Measurements from ENCODE around the gene EXOSC5.
"Not testable (repeated sequence)": the region's sequence is repeated elsewhere in the genome, so short reads cannot be mapped to it uniquely, and the experiment has no call there.

Gene EXOSC5

DNA sequence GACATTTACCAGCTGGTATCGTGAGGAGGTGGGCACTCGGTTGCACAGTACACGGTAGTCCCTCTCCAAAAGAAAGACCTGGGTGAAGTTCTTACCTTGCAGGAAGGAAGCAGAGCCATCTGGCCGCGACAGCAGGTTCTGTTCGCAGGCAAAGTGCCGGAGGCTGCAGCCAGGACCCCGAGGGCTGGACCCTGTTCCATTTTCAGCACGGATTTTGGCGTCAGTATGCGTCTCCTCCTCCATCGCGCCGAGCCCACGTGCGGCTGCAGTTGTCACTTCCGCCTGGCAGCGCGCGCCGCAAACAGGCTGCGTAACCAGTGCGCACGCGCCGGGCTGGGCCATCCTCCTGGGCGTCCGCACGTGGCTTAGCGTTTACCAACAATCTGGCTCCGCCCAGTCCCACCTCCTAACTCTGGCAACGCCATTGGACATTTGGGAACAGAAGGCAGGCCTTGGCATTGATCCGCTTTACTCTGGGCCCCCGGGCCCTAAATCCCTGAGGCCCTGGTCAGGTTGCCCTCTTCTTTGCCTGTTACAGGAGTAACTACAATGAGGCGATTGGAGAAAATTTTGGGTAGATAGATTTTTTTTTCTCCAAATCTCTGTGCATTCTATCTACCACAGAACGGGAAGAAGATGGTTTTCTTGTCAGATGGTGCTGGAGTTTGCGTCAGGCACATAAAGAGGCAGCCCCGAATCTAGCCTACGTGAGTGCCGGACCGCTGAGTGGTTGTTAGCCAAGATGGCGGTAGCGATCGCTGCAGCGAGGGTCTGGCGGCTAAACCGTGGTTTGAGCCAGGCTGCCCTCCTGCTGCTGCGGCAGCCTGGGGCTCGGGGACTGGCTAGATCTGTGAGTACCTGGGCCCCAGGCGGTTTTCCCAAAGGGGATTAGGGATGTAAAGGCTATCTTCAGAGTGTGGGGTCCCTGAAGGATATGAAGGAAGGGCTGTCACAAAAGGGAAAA, at the start of gene EXOSC5, which contains the start of gene BCKDHA:
EXOSC5 (minus strand) TSS at position 274 of the 964 bp plus-strand sequence; CDS start at position 243, 31 bp downstream.
BCKDHA (plus strand) TSS at position 733 of the 964 bp plus-strand sequence; CDS start at position 743, 10 bp downstream.
- peak; percentile 100 for DNase-seq

DNA sequence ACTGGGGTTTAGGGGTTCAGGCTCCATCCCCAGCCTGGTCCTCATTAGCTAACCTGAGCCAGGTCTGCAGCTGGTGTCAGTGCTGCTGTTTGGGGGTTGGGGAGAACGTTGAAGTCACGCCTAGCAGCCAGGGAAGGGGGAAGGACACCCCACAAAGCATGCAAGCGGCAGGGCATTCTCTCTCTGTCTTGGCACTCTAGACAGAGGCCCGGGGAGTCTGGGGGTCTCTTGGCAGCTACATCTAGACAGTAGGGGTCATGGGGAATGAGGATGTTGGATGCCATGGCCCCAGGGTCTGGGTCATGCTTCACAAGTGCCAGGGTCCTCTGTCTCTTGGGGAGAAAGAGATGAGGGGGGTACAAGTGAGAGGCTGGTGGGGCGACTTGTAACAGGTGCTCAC, 48.4 kb upstream of the EXOSC5 start:
- no peak for DNase-seq

DNA sequence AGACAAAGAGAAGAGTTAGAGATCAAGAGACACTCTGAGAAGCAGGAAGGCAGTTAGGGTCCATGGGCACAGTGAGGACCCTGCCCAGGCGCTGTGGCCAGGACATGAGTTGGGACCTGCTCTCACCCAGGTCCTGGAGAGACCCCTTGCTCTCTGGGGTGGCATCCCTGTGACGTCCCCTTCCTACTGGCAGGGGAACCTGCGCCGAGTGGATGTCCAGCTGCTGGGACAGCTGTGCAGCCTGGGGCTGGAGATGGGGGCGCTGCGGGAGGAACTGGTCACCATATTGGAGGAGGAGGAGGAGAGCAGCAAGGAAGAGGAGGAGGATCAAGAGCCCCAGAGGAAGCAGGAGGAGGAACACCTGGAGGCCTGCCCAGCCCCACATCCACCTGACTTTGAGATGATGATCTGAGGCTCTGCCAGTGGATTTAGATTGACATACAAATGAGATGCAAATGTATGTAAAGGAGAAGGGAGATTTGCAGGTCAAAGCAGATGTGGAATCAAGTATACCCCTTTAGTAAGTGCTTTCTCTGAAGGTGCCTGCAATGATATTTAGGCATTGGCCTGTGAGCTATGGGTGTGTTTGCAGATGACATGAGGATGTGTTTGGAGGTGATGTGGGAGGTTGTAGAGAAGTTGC, 46.8 kb upstream of the EXOSC5 start:
- no peak for DNase-seq

DNA sequence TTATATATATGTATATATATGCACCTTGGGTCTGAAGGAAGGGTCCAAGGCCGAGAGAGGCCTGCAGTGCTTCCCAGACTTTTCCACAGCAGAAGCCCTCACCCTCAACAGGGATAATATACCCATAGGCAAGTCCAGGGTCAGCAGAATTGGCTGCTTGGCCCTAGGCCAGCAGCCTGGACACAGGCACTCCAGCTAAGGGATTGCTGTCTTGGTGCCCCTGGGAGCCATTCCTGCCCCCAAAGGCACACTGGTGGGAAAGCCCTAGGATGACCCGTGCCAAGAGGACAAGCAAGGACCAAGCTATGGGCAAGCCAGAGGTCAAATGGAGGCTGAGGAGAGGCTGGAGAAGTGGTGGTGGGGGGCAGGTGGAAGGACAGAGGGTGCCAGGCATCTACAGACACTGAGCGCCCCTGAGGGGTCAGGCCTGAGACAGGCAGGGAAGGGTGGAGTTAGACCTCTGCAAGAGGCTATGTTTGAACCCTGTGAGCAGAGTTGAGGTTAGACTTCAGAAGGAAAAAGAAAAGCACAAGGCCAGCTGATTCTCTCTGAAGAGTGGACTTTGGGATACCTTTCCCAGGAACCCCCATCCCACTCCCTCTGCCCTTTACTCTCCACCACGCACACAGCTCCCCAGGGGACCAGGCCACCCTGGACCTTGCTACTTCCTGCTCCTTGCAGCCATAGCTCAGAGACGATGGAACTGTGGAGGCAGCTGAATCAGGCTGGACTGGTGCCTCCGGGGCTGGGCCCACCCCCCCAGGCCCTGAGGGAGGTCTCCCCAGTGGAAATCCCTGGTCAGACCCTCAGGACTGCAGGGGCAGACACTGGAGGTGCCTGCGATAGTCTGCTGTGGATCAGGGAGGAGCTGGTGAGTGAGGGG, 45.6 kb upstream of the EXOSC5 start, which contains the start of gene ERICH4:
ERICH4 (plus strand) TSS at position 684 of the 883 bp plus-strand sequence; CDS start at position 698, 14 bp downstream.
- DNase-seq: no peak

DNA sequence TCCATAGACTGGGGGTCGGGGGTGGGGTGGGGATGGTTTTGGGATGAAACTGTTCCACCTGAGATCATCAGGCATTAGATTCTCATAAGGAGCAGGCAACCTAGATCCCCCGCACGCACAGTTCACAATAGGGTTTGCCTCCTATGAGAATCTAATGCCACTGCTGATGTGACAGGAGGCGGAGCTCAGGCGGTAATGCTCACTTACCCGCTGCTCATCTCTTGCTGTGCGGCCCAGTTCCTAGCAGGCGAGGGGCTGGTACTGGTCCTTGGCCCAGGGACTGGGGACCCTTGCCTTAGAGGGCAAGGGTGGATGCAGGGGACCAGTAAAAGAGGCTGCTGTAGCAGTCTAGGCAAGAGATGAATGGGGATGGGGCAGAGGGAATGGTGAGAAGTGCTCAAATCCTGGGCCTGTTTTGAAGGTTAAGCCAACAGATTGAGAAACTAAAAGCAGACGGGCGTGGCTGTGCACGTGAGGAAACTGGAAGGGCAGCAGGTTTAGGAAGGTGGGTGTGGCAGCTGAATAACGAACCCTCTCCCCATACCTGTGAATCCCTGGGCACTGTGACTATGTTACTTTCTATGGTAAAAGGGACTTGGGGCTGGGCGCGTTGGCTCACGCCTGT, 44.3 kb upstream of the EXOSC5 start:
- no peak for DNase-seq

DNA sequence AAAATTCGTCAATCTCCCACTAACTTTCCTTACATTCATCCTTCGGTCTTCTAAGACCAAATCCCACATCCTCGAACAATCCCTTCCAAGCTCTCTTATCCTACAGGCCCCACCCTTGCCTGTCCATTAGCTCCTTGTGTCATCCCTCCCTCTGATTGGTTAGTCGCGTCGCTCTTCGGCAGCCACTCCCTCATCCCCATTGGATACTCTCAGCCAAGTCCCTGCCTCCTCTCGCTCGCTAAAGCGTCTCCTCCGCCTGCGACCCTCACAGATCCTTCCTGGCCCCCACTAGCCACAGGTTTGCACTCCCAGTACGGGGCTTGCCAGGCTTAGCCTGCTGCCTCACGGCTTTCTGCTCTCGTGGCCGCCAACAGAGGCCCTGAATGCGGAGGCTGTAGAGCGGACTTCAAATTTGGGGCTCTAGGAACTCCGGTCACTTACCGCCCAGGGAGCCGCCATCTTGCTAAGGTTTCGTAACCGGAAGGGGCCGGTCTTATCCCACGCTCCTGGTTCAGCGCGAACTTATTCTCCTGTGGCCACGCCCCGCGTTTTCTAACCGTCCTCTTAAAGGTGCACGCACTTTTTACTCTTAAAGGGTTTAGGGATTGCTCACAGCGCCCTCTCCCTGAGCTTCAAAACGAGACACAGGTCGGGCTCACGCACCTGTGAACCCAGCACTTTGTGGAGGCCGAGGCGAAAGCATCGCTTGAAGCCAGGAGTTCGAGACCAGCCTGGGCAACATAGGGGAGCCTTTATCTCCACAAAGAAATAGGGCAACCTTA, 42.5 kb upstream of the EXOSC5 start, which contains the start of gene DMAC2:
DMAC2 (minus strand) TSS at position 472 of the 782 bp plus-strand sequence; CDS start at position 459, 13 bp downstream.
- peak; percentile 95 for DNase-seq

DNA sequence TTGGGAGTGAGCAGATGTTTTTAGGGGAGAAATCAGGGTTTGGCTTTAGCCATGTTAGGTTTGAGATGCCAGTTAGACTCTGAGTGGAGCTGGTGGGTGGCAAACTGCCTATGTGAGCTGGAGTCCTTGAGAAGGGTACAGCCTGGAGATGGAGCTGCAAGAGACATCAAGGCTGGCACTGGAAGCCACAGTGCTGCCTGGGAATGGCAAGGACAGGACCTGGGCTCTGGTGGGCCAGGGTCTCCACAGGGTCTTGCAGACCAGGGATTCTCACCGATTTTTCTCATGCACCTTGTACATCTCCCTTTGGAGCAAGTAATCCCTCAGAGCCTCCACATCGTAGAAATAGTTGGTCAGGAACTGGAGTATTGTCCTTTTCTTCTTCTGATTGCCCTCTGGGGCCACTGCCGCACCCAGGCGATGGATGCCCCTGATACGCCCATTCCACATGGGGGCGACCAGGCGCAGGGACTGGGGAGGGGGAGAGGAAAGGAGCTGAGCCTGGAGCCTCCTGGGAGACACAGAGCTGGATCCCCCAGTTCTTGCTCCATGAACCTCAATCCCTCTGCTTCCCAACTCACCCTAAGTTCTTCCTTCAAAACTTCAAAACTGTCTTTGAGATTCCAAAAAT, 40.9 kb upstream of the EXOSC5 start:
- DNase-seq: no peak

DNA sequence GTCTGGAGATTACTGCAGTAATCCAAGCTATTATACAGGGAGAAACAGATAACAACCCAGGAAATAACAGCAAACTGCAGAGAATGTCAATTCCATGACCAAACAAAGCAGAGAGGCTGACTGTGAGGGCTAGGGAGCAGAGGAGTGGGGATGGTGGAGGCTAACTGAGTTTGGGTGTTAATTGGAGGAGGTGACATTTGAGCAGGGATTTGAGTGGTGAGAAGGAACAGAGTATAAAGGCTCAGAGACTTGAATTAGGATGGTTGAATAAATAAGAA, 39.5 kb upstream of the EXOSC5 start:
- no peak for DNase-seq

DNA sequence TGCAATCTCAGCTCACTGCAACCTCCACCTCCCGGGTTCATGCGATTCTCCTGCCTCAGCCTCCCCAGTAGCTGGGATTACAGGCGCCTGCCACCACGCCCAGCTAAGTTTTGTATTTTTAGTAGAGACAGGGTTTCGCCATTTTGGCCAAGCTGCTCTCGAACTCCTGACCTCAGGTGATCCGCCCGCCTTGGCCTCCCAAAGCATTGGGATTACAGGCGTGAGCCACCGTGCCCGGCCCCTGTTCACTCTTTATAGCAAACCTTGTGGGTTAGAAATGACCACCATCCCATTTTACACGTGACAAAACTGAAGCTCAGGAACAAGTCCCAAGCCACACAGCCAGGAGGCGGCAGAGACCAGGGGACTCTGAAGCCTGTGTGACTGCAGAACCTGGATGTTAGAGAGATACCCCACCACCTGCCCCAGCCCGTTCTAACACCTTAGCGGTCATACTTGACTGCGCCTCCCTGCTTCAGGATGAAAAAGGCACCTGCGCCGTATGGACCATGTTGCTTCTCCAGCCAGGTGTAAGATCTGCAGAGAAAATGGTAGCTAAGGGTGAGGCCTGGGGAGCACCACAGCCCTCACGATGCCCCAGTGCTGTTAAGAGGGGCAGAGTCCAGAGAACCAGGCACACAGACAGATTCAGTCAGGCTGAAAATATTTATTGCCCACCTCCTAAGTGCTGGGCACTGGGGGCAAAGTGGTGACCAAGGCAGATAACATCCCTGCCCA, 38.9 kb upstream of the EXOSC5 start:
- no peak for DNase-seq

DNA sequence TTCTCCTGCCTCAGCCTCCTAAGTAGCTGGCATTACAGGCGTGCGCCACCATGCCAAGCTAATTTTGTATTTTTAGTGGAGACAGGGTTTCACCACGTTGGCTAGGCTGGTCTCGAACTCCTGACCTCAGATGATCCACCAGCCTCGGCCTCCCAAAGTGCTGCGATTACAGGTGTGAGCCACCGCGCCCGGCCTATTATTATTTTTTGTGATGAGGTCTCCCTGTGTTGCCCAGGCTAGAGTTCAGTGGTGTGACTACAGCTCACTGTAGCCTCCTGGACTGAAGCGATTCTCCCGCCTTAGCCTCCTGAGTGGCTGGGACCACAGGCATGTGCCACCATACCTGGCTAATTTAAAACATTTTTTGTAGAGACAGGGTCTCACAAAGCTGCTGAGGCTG, 38.2 kb upstream of the EXOSC5 start:
- DNase-seq: not testable (repeated sequence)

DNA sequence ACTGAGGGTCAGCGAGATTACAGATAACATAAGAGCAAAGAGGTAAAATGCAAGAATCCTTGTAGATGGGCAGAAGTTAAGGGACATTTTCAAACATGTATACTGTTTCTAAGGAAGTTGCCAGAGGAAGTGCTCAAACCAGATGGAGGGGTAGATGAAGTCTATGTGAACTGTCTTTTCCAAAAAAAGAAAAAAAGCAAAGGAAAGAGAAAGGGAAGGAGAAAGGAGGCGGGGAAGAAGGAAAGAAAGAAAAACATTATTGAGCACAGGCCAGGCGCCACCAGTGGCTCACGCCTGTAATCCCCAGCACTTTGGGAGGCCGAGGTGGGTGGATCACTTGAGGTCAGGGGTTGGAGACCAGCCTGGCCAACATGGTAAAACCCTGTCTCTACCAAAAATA, 37.3 kb upstream of the EXOSC5 start:
- no peak for DNase-seq

DNA sequence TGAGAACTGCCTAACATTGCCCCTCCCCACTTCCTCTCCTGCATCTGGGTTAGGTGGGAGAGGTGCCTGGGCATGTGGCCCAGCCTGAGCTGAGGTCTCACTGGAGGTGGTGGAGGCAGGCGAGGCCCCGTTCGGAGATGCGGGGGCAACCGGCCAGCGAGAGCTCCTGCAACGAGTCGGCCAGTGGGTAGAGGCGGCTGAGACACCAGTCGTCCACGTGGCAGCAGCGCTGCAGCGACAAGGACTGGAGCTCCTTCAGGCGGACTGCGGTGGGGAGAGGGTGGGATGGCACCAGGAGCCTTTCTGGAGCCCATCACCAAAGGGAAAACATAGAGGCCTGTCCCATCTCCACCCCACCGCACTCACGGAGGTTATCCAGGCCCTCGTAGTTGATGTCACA, 36.0 kb upstream of the EXOSC5 start:
- DNase-seq: no peak

DNA sequence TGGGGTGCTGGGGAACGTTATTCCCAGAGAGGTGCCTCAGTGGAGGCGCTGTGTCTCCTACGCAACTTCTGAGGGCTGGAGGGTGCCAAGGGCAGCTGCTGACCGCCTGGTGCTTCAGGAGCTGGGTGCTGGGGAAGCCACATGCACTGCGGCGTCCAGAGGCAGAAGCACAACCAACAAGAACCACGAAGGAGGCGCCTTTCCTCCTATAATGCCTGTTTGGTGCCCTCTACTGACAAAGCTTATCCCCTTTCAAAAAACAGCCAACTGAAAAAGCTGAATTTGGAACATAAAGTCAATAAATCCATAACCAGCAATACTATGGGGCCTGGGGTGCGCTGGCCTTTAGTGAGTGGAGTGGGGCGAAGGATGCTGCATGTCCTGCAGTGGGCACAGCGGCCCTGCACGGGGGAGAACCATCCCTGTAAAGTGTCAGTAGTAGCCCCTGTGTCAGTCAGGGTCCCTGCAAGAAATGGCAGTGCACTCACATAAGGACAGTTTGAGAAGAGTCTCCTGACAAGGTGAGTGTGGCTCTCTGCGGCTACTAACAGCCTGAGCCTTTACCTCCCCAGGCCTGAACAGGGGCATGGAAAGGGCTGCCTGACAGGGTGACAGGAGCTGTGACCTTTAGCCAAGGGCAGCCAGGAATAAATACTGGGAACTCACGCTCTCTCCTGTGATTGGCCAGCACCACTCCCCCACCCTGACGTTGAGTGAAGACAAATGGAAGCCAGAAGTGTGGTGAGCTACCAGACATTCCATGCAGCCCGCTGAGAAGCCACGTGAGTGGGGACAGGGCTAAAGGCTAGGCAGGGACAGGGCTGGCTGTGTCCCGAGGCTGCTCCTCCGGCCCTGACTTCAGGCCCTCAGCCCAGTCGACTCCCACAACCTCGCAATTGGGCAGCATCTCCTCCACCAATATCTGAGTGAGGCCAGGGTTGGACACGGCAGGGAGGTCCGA, 34.5 kb upstream of the EXOSC5 start:
- DNase-seq: peak; percentile 19

DNA sequence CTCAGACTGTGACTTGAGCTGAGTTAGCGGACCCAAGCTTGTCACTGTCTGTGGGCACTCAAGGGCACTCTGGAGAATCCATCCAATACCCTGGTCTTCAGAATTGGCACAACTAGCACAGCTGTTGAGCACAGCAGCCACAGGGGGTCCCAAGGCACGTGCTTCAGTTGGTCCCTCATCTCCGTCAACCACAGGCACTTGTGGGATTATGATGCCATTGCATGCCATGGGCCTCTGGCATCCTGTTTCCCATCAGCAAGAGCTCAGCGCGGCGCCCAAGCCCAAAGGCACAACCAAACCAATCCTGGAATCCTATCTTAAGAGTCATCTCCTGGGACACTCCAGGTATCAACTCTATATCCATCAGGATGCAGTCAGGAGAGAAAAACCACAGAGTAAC, 33.8 kb upstream of the EXOSC5 start:
- DNase-seq: no peak

DNA sequence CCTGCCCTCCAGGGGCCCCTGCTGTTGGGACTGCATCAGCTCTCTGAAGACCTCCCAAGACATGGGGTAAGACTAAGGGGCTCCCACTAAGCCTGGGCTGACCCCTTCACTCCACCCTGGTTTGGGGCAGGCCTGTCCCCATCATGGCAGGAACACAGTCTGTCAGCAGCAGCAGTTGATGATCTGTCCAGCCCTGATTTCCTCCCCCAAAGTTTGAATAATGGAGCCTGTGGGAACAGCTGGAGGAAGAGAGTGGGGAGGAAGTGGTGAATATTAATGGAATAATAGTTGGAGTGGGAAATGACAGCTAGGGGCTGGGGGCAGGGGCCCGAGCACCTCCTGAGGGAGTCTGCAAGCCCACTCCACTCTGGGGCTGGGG, 31.3 kb upstream of the EXOSC5 start:
- DNase-seq: no peak

DNA sequence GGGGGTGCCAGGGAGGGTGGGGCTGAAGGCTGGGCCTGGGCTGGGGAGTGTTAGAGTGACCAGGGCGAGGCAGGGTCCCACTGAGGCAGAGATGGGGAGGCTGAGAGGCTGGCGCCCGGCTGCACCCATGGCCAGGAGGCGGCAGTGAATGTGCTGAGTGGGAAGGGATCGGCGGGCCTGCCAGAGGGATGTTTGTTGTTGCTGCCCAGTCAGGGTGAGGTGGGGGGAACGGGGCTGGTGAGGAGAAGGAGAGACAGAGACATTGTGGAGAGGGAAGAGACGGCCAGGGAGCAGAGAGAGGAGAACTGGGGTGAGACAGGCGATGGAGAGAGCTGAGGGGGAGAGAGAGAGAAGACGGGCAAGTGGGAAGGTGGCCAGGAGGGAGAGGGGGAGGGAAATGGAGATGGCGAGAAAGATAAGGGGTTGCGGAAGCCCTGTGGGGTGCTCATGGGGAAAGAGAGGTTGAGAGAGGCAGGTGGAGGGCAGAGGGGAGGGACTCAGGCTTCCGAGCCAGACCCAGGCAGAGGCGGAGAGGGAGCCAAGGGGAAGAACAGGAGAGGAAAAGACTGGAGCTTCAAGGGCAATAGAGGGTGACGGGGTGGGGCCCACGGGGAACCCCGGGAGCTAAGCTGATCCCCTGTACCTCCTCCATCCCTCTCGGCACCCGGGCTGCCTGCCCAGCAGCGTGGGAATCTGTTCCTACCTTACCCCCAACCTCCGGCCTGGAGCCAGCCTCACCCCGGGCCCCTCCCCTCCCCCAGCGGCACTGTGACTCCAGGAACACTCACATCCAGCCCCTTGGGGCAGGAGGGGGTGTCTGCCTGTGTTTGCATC, 30.7 kb upstream of the EXOSC5 start:
- peak; percentile 55 for DNase-seq

DNA sequence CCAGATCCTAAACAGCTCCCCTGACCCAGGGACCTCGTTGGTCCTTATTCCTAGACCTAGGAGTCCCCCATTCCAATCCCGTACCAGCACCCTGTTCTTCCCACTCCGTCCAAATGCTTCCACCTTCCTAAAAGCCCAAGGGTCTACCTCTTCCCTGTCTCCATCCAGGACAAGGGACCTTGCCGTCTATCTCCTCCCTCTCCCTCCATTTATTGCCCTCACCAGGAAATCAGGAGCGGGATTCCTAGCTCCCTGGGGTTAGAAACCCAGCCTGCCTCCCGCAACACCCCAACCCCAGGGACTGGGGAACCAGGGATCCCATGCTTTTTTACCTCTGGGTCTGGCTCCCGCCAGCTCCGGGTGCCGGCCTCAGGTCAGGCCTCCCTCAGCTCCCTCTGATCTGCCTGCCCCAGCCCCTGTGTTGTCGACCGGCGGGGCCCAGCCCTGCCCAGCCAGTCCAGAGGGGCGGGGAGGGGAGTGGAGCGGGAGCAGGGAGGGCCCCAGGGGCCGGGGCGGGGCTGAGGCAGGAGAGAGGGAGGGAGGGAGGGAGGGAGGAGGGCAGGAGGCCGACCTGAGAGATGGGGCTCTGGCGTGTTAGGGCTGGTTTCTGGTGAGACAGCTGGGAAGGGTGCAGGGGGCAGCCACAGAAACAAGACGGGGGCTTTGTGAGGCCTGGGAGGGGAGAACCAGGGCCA, 29.9 kb upstream of the EXOSC5 start, which contains the start of gene B3GNT8:
B3GNT8 (minus strand) TSS at position 423 of the 695 bp plus-strand sequence. CDS start 596 bp downstream, outside the sequence.
- DNase-seq: peak; percentile 34

Data from CD4-positive, alpha-beta T cell treated with Interleukin-4 for 4 hours (primary cell).